OCI-LY3 (cell line): ENCODE measurements around the gene SERPINB10.

Experiments used
- H2AFZ ChIP-seq: fragments of 200-600, 300-600 bp; shearing (Covaris generic); 2 replicates; pipeline ENCODE4 v1.6.0; 2014; ENCODE audit warnings: antibody characterized with exemption, low read depth, low read length
- H3K27ac ChIP-seq: fragments of 200-600, 300-600 bp; sonication (generic); 2 replicates; pipeline ENCODE4 v1.5.1; 2014; ENCODE audit warnings: mild to moderate bottlenecking, low read length, moderate library complexity, mixed read lengths
- H3K27me3 ChIP-seq: fragments of 200-600, 300-600 bp; sonication (generic); 2 replicates; pipeline ENCODE4 v1.6.1; 2014; ENCODE audit warnings: low read depth, low read length, mixed read lengths
- H3K36me3 ChIP-seq: fragments of 200-600, 300-600 bp; sonication (generic); replicated peaks from 2 replicates; pipeline ENCODE3; 2014; ENCODE audit warnings: low read depth, low read length, mixed read lengths
- H3K4me1 ChIP-seq: fragments of 300-600, 200-600 bp; sonication (generic); 2 replicates; pipeline ENCODE4 v1.6.1; 2014; ENCODE audit warnings: low read length, mixed read lengths
- H3K4me2 ChIP-seq: fragments of 200-600, 300-600 bp; sonication (generic); 2 replicates; pipeline ENCODE4 v1.6.1; 2014; ENCODE audit warnings: low read length, mixed read lengths
- H3K4me3 ChIP-seq: fragments of 300-600, 200-600 bp; sonication (generic); 2 replicates; pipeline ENCODE4 v1.5.1; 2014; ENCODE audit warnings: antibody characterized with exemption, mild to moderate bottlenecking, low read length, moderate library complexity
- H3K79me2 ChIP-seq: fragments of 300-600, 200-600 bp; shearing (Covaris generic); 2 replicates; pipeline ENCODE4 v1.6.1; 2014; ENCODE audit warnings: mild to moderate bottlenecking, low read length, mixed read lengths
- H3K9ac ChIP-seq: fragments of 300-600, 200-600 bp; shearing (Covaris generic); 2 replicates; pipeline ENCODE4 v1.6.0; 2014; ENCODE audit warnings: mild to moderate bottlenecking, low read length, moderate library complexity
- H3K9me3 ChIP-seq: fragments of 200-600, 300-600 bp; shearing (Covaris generic); 2 replicates; pipeline ENCODE4 v1.6.1; 2014; ENCODE audit warnings: low read length, mixed read lengths; ENCODE audit not compliant: insufficient read depth
- H4K20me1 ChIP-seq: fragments of 200-600, 300-600 bp; sonication (generic); 2 replicates; pipeline ENCODE4 v1.6.1; 2016; ENCODE audit warnings: low read length, mixed read lengths; ENCODE audit not compliant: insufficient read depth
- CTCF ChIP-seq: fragments of 200-600, 300-600 bp; sonication (generic); IDR thresholded peaks from 2 replicates; pipeline ENCODE4 v1.5.1; 2014; ENCODE audit warnings: antibody characterized with exemption, low read length, low read depth
- EZH2phosphoT487 ChIP-seq: fragments of 200-600 bp; shearing (Covaris generic); IDR thresholded peaks from 2 replicates; pipeline ENCODE4 v1.6.1; 2018; ENCODE audit warnings: antibody characterized with exemption, mixed run types, low read depth

The SERPINB10 gene

DNA sequence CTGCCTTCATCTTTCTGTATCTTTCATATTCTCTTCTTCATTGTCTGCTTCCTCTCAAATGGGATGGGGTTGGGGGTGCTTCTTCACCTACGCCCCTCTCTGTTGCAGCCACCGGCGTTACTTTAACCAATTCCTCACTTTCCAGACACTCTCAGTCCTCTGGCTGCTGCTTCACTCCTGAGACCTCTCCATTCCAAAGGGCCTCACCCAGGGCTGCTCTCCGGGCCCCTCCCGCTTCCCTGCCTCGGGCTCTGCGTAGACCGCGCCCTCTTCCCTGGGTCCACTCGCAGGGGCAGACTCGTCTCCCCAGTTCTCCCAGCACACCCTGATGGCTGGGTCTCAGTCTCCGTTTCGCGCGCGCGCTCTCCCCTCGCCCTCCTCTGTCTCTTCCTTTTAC lies 63.0 kb downstream of the SERPINB10 start:
- H3K79me2 ChIP-seq = peaks cover 11% of the 10 kb centered on the region; the same call in 1 of the 2 replicates
- peaks cover 46% of the 10 kb centered on the region for H3K4me1 ChIP-seq
- H2AFZ ChIP-seq = peak overlapping the region; percentile 89
- peak overlapping the region; percentile 60 for H3K27ac ChIP-seq
- no peak for TF ChIP-seq CTCF
- no peak for TF ChIP-seq EZH2phosphoT487
- H3K27me3 ChIP-seq = peaks cover 8% of the 10 kb centered on the region
- peak overlapping the region; percentile 80 for H3K4me3 ChIP-seq
- no peaks in the 10 kb centered on the region for H4K20me1 ChIP-seq
- peak overlapping the region; percentile 83 for H3K9ac ChIP-seq
- no peaks in the 10 kb centered on the region for H3K36me3 ChIP-seq
- H3K4me2 ChIP-seq = peak overlapping the region; percentile 88
- H3K9me3 ChIP-seq = no peaks in the 10 kb centered on the region

GRCh38 chr18:63971320-63972001 lies 63.7 kb downstream of the SERPINB10 start:
- Histone ChIP-seq H2AFZ (no peak overlapping the region; the same call in 1 of the 2 replicates), H3K79me2 (peaks cover 11% of the 10 kb centered on the region; the same call in 1 of the 2 replicates), H3K4me1 (peaks cover 50% of the 10 kb centered on the region), H3K4me2 (peak overlapping the region; percentile 88), H3K36me3 (no peaks in the 10 kb centered on the region), H3K9ac (peak overlapping the region; percentile 83), H3K27me3 (peaks cover 3% of the 10 kb centered on the region; the same call in 1 of the 2 replicates), H3K9me3 (no peaks in the 10 kb centered on the region), H3K4me3 (peak overlapping the region; percentile 80), H4K20me1 (no peaks in the 10 kb centered on the region), H3K27ac (no peak overlapping the region)
- no peak for TF ChIP-seq CTCF
- TF ChIP-seq EZH2phosphoT487 = no peak

DNA sequence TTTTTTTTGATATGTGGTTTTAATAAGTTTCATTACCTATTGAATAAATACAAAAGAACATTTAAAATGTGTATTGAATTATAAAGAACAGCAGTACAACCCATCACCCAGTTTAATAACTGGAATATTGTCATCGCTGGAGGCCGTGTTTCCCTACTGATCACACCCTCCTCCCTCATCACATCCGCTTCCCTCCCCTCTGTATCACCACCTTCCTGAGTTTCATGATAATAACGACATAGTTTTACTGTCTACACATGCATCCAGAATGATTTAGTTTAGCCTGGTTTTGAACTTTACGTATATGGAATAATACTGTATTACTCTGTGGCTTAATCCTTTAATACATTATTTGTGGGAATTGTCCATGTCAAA lies 64.2 kb downstream of the SERPINB10 start:
- H3K4me1 ChIP-seq = peaks cover 50% of the 10 kb centered on the region
- H3K79me2 ChIP-seq = peaks cover 11% of the 10 kb centered on the region; the same call in 1 of the 2 replicates
- no peaks in the 10 kb centered on the region for H4K20me1 ChIP-seq
- H3K9ac ChIP-seq = no peak overlapping the region
- H3K4me2 ChIP-seq = no peak overlapping the region
- no peak overlapping the region for H3K4me3 ChIP-seq
- H3K27me3 ChIP-seq = no peaks in the 10 kb centered on the region
- no peak overlapping the region for H3K27ac ChIP-seq
- no peaks in the 10 kb centered on the region for H3K9me3 ChIP-seq
- no peaks in the 10 kb centered on the region for H3K36me3 ChIP-seq
- no peak overlapping the region for H2AFZ ChIP-seq
- TF ChIP-seq CTCF (no peak), EZH2phosphoT487 (no peak)

DNA sequence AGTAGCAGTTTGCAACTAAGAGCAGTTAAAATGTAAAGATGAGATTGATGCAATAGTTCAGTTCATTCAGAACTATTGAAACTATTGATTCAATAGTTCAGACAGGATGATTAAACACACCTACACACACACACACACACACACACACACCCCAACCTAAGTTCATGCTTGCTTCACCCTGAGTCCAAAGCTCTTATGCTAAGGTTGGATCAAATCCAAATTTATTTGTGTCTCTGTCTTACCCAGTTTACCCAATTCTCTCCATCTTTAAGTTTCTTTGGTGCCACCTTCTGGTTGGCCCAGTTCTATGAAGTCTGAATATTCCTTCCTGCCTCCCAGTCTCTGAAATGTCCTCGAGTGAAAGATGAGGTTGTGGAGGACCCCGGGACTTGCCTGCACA lies 67.2 kb downstream of the SERPINB10 start:
- Histone ChIP-seq H3K9ac (peak overlapping the region; percentile 51), H3K27ac (peak overlapping the region; percentile 81), H3K9me3 (no peaks in the 10 kb centered on the region), H3K79me2 (peaks cover 11% of the 10 kb centered on the region; the same call in 1 of the 2 replicates), H3K36me3 (no peaks in the 10 kb centered on the region), H3K4me3 (peak overlapping the region; percentile 50), H2AFZ (peak overlapping the region; percentile 43), H3K27me3 (no peaks in the 10 kb centered on the region), H3K4me1 (peaks cover 54% of the 10 kb centered on the region), H4K20me1 (no peaks in the 10 kb centered on the region), H3K4me2 (peak overlapping the region; percentile 79)
- TF ChIP-seq CTCF (peak; percentile 81), EZH2phosphoT487 (no peak)
